Liver (tissue), 9 donors: ENCODE data around the gene KRTAP5-1. TPM values are rescaled to one million over a fixed set of nuclear protein-coding genes. Genes with fewer than 3 reads are reported as not detected.

ENCODE experiments used
- DNase-seq: peaks from one replicate; pipeline ENCODE4 v3.0.0-alpha.2; 2017; ENCODE audit warnings: low spot score
- H3K27ac ChIP-seq, 2 donors: one replicate each; pipeline ENCODE4 v1.7.0; 2013; ENCODE audit warnings: inconsistent platforms in 2 of 2, low read length in 2 of 2, control low read depth in 1 of 2, low read depth in 1 of 2, mild to moderate bottlenecking in 1 of 2
- H3K27me3 ChIP-seq, 4 donors: one replicate each; pipeline versions ENCODE4 v1.6.1 to v1.7.0; 2013; ENCODE audit warnings: low read length in 3 of 4, inconsistent platforms in 1 of 4, mild to moderate bottlenecking in 1 of 4, moderate library complexity in 1 of 4; ENCODE audit not compliant: control insufficient read depth in 4 of 4, insufficient read depth in 4 of 4
- H3K36me3 ChIP-seq, 4 donors: one replicate each; pipeline versions ENCODE4 v1.6.1 to v1.7.0; 2013; ENCODE audit warnings: low read length in 3 of 4, mild to moderate bottlenecking in 3 of 4, low read depth in 1 of 4, moderate library complexity in 1 of 4; ENCODE audit not compliant: control insufficient read depth in 4 of 4, insufficient read depth in 3 of 4
- H3K4me1 ChIP-seq, 4 donors: one replicate each; pipeline versions ENCODE4 v1.6.1 to v1.7.0; 2013; ENCODE audit warnings: low read length in 3 of 4, mild to moderate bottlenecking in 3 of 4, moderate library complexity in 1 of 4; ENCODE audit not compliant: control insufficient read depth in 4 of 4, insufficient read depth in 4 of 4
- H3K4me3 ChIP-seq, 3 donors: one replicate each; pipeline versions ENCODE4 v1.6.1 to v1.7.0; 2013; ENCODE audit warnings: low read length in 3 of 3, control low read depth in 1 of 3, low read depth in 1 of 3, mild to moderate bottlenecking in 1 of 3
- H3K9ac ChIP-seq, 2 donors: one replicate each; pipeline ENCODE4 v1.7.0; 2013; ENCODE audit warnings: low read length in 2 of 2, mild to moderate bottlenecking in 2 of 2, moderate library complexity in 2 of 2, control low read depth in 1 of 2, low read depth in 1 of 2
- H3K9me3 ChIP-seq, 4 donors: one replicate each; pipeline versions ENCODE4 v1.6.1 to v1.7.0; 2013; ENCODE audit warnings: low read length in 3 of 4; ENCODE audit not compliant: control insufficient read depth in 4 of 4
- EGR1 ChIP-seq, 2 donors: IDR thresholded peaks; 2 replicates each; pipeline ENCODE4 v1.6.1; 2016 to 2018; ENCODE audit warnings: antibody characterized with exemption in 2 of 2, low read depth in 2 of 2
- FOXA1 ChIP-seq: IDR thresholded peaks from 2 replicates; pipeline ENCODE4 v1.6.1; 2016; ENCODE audit warnings: antibody characterized with exemption
- FOXA2 ChIP-seq: IDR thresholded peaks from 2 replicates; pipeline ENCODE4 v1.6.1; 2016; ENCODE audit warnings: antibody characterized with exemption
- GABPA ChIP-seq, 2 donors: IDR thresholded peaks in 1 of 2; conservative IDR thresholded peaks in 1 of 2; 2 replicates each; pipeline ENCODE4 v1.6.1; 2016; ENCODE audit warnings: antibody characterized with exemption in 2 of 2, mild to moderate bottlenecking in 1 of 2, moderate library complexity in 1 of 2
- HNF4A ChIP-seq, 2 donors: conservative IDR thresholded peaks; 2 replicates each; pipeline ENCODE4 v1.6.1; 2016; ENCODE audit warnings: antibody characterized with exemption in 2 of 2, mild to moderate bottlenecking in 2 of 2
- HNF4G ChIP-seq: IDR thresholded peaks from 2 replicates; pipeline ENCODE4 v1.6.1; 2016; ENCODE audit warnings: antibody characterized with exemption
- JUND ChIP-seq, 2 donors: IDR thresholded peaks; 2 replicates each; pipeline ENCODE4 v1.6.1; 2016; ENCODE audit warnings: antibody characterized with exemption in 2 of 2
- NR2F2 ChIP-seq: IDR thresholded peaks from 2 replicates; pipeline ENCODE4 v1.6.1; 2016; ENCODE audit warnings: antibody characterized with exemption
- RAD21 ChIP-seq, 2 donors: IDR thresholded peaks; 2 replicates each; pipeline ENCODE4 v1.6.1; 2016; ENCODE audit warnings: antibody characterized with exemption in 2 of 2, mild to moderate bottlenecking in 2 of 2
- RXRA ChIP-seq, 2 donors: IDR thresholded peaks; 2 replicates each; pipeline ENCODE4 v1.6.1; 2017 to 2018; ENCODE audit warnings: antibody characterized with exemption in 2 of 2, mild to moderate bottlenecking in 1 of 2
- SP1 ChIP-seq: IDR thresholded peaks from 2 replicates; pipeline ENCODE4 v1.6.1; 2018; ENCODE audit warnings: antibody characterized with exemption, mild to moderate bottlenecking
- TAF1 ChIP-seq: conservative IDR thresholded peaks from 2 replicates; pipeline ENCODE4 v1.6.1; 2016; ENCODE audit warnings: antibody characterized with exemption, mild to moderate bottlenecking
- YY1 ChIP-seq: IDR thresholded peaks from 2 replicates; pipeline ENCODE4 v1.6.1; 2016; ENCODE audit warnings: antibody characterized with exemption, mild to moderate bottlenecking
- WGBS: extraction: QIAGEN DNeasy Blood & Tissue Kit; methylation state at CpG from one replicate; pipeline ENCODE4 v1.1.7; 2013; 5-methylcytosine and 5-hydroxymethylcytosine counted together
- polyA plus RNA-seq, 2 donors: library from polyadenylated mRNA; stranded (reverse) in 1 of 2; unstranded in 1 of 2; fragments of 200-250 nt in 1 of 2; fragments of >200 nt in 1 of 2; fragmentation: Nextera tagmentation in 1 of 2; extraction: Ambion mirVana in 1 of 2; gene quantifications; one replicate each; pipeline versions ENCODE4 v1.2.1 to v1.2.3, GENCODE V29; 2013 to 2015
- total RNA-seq, 2 donors: library from RNA; depleted of rRNA; stranded (reverse); fragments of >200 nt; gene quantifications; one replicate each; pipeline ENCODE4 v1.2.3, GENCODE V29; 2014
- TF ChIP-seq, protein P1 (sequence below): fragments of 150-350 bp; IDR thresholded peaks from 2 replicates; pipeline ENCODE4 v1.5.1; 2017; ENCODE audit warnings: improper control_type of control experiment, low read depth, low read length; ENCODE audit not compliant: missing input control
- TF ChIP-seq, protein P2 (sequence below): IDR thresholded peaks from 2 replicates; pipeline ENCODE4 v1.6.1; 2016; ENCODE audit warnings: antibody characterized with exemption
- TF ChIP-seq, protein P3 (sequence below): IDR thresholded peaks from 2 replicates; pipeline ENCODE4 v1.6.1; 2016; ENCODE audit warnings: antibody characterized with exemption
- TF ChIP-seq, protein P4 (sequence below): IDR thresholded peaks from 2 replicates; pipeline ENCODE4 v1.6.1; 2016; ENCODE audit warnings: antibody characterized with exemption, mild to moderate bottlenecking
- TF ChIP-seq, protein P5 (sequence below): IDR thresholded peaks from 2 replicates; pipeline ENCODE4 v1.6.1; 2016; ENCODE audit warnings: antibody characterized with exemption
- donor health status: healthy.
- donor health status: healthy.
- donor health status: healthy.
- donor health status: healthy.
- donor health status: healthy.

Gene KRTAP5-1
- total and polyA plus RNA-seq, 4 donors: not detected

DNA sequence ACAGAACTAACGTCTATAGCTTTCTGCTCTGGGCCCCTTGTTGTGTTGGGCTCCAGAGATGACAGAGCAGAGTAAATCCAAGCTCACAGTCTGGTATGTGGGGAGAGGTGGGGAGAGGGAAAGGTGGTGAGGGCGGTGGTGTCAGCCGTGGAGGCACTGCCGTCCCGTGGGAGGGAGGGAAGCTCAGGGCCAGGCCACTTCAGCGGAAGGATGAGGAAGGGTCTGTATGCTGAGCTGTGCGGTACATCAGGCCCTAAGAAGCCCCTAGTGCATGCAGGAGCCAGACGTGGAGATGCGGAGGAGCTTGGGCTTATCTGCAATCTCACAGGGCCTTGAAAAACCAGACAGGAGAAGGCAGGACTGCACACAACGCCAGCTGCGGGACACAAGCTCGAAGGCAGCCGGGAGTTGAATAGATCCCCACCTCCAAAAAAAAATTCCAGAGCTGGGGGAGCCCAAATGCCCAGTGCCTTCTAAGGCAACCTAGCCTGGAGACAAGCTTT is 46.0 kb upstream of the KRTAP5-1 start (continued):
- TF ChIP-seq, protein P1, sequence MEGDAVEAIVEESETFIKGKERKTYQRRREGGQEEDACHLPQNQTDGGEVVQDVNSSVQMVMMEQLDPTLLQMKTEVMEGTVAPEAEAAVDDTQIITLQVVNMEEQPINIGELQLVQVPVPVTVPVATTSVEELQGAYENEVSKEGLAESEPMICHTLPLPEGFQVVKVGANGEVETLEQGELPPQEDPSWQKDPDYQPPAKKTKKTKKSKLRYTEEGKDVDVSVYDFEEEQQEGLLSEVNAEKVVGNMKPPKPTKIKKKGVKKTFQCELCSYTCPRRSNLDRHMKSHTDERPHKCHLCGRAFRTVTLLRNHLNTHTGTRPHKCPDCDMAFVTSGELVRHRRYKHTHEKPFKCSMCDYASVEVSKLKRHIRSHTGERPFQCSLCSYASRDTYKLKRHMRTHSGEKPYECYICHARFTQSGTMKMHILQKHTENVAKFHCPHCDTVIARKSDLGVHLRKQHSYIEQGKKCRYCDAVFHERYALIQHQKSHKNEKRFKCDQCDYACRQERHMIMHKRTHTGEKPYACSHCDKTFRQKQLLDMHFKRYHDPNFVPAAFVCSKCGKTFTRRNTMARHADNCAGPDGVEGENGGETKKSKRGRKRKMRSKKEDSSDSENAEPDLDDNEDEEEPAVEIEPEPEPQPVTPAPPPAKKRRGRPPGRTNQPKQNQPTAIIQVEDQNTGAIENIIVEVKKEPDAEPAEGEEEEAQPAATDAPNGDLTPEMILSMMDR: no peak
- no peak for TF ChIP-seq HNF4G
- TF ChIP-seq, protein P2, sequence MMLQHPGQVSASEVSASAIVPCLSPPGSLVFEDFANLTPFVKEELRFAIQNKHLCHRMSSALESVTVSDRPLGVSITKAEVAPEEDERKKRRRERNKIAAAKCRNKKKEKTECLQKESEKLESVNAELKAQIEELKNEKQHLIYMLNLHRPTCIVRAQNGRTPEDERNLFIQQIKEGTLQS: no peak

DNA sequence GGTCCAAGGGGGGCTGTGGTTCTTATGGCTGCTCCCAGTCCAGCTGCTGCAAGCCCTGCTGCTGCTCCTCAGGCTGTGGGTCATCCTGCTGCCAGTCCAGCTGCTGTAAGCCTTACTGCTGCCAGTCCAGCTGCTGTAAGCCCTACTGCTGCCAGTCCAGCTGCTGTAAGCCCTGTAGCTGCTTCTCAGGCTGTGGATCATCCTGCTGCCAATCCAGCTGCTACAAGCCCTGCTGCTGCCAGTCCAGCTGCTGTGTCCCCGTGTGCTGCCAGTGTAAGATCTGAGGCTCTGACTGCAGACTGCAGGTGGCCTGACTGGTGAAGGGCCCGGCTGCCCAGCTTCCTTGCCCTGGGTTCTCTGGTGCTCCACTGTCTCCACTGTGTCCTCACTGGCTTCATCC is 45.2 kb upstream of the KRTAP5-1 start:
- no peak for DNase-seq
- Histone ChIP-seq H3K36me3 (no peaks in the 10 kb centered on the region), H3K4me1 (peaks cover 0 to 6% (median 0%) of the 10 kb centered on the region in 4 donors), H3K27me3 (peaks cover 0 to 6% (median 1%) of the 10 kb centered on the region in 4 donors), H3K4me3 (no peak overlapping the region), H3K27ac (no peak overlapping the region), H3K9me3 (no peaks in the 10 kb centered on the region), H3K9ac (no peak overlapping the region)
- 61% methylated on average over 2 of the region's 2 CpGs for WGBS
- no peak for TF ChIP-seq YY1
- TF ChIP-seq SP1: no peak
- TF ChIP-seq FOXA2: no peak
- TF ChIP-seq, protein P2: no peak
- no peak for TF ChIP-seq TAF1
- TF ChIP-seq, protein P3, sequence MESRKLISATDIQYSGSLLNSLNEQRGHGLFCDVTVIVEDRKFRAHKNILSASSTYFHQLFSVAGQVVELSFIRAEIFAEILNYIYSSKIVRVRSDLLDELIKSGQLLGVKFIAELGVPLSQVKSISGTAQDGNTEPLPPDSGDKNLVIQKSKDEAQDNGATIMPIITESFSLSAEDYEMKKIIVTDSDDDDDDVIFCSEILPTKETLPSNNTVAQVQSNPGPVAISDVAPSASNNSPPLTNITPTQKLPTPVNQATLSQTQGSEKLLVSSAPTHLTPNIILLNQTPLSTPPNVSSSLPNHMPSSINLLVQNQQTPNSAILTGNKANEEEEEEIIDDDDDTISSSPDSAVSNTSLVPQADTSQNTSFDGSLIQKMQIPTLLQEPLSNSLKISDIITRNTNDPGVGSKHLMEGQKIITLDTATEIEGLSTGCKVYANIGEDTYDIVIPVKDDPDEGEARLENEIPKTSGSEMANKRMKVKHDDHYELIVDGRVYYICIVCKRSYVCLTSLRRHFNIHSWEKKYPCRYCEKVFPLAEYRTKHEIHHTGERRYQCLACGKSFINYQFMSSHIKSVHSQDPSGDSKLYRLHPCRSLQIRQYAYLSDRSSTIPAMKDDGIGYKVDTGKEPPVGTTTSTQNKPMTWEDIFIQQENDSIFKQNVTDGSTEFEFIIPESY: no peak
- no peak for TF ChIP-seq RAD21 (IDR thresholded peaks at IDR 0.05)
- TF ChIP-seq HNF4G: no peak
- TF ChIP-seq, protein P4, sequence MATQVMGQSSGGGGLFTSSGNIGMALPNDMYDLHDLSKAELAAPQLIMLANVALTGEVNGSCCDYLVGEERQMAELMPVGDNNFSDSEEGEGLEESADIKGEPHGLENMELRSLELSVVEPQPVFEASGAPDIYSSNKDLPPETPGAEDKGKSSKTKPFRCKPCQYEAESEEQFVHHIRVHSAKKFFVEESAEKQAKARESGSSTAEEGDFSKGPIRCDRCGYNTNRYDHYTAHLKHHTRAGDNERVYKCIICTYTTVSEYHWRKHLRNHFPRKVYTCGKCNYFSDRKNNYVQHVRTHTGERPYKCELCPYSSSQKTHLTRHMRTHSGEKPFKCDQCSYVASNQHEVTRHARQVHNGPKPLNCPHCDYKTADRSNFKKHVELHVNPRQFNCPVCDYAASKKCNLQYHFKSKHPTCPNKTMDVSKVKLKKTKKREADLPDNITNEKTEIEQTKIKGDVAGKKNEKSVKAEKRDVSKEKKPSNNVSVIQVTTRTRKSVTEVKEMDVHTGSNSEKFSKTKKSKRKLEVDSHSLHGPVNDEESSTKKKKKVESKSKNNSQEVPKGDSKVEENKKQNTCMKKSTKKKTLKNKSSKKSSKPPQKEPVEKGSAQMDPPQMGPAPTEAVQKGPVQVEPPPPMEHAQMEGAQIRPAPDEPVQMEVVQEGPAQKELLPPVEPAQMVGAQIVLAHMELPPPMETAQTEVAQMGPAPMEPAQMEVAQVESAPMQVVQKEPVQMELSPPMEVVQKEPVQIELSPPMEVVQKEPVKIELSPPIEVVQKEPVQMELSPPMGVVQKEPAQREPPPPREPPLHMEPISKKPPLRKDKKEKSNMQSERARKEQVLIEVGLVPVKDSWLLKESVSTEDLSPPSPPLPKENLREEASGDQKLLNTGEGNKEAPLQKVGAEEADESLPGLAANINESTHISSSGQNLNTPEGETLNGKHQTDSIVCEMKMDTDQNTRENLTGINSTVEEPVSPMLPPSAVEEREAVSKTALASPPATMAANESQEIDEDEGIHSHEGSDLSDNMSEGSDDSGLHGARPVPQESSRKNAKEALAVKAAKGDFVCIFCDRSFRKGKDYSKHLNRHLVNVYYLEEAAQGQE: no peak
- TF ChIP-seq NR2F2: no peak
- TF ChIP-seq, protein P5, sequence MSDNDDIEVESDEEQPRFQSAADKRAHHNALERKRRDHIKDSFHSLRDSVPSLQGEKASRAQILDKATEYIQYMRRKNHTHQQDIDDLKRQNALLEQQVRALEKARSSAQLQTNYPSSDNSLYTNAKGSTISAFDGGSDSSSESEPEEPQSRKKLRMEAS: no peak
- no peak for TF ChIP-seq JUND (IDR thresholded peaks at IDR 0.05)
- TF ChIP-seq, protein P1: no peak
- TF ChIP-seq FOXA1: no peak
- TF ChIP-seq RXRA (IDR thresholded peaks at IDR 0.05): no peak
- TF ChIP-seq EGR1 (IDR thresholded peaks at IDR 0.05; ENCODE audit: low read depth in 2 of 2): no peak
- no peak for TF ChIP-seq GABPA (IDR thresholded peaks at IDR 0.05 in 1 of 2, conservative IDR thresholded peaks at IDR 0.05 in 1 of 2)
- TF ChIP-seq HNF4A (conservative IDR thresholded peaks at IDR 0.05): no peak
